KMS-11 (cell line): ENCODE data around the gene DLL4.

ENCODE experiments used
- H2AFZ ChIP-seq: fragments of 200-600 bp; sonication (generic); 2 replicates; pipeline ENCODE4 v1.6.1; 2016; ENCODE audit warnings: antibody characterized with exemption, mixed run types, low read depth
- H3K27ac ChIP-seq: fragments of 200-600 bp; sonication (generic); 2 replicates; pipeline ENCODE4 v1.6.1; 2016; ENCODE audit warnings: mild to moderate bottlenecking, mixed run types
- H3K27me3 ChIP-seq: fragments of 200-600 bp; sonication (generic); 2 replicates; pipeline ENCODE4 v1.6.1; 2017; ENCODE audit warnings: mild to moderate bottlenecking, low read depth, mixed run types, moderate library complexity; ENCODE audit not compliant: insufficient read depth
- H3K36me3 ChIP-seq: fragments of 200-600 bp; sonication (generic); 2 replicates; pipeline ENCODE4 v1.6.1; 2017; ENCODE audit warnings: mild to moderate bottlenecking, mixed run types; ENCODE audit not compliant: insufficient read depth
- H3K4me1 ChIP-seq: fragments of 200-600 bp; sonication (generic); 2 replicates; pipeline ENCODE4 v1.6.1; 2016; ENCODE audit warnings: mild to moderate bottlenecking, low read depth, mixed run types; ENCODE audit not compliant: poor library complexity, severe bottlenecking
- H3K4me2 ChIP-seq: fragments of 200-600 bp; sonication (generic); 2 replicates; pipeline ENCODE4 v1.7.0; 2016; ENCODE audit warnings: mild to moderate bottlenecking, mixed run types
- H3K4me3 ChIP-seq: fragments of 200-600 bp; sonication (generic); IDR thresholded peaks from 2 replicates; pipeline ENCODE4 v1.6.1; 2017; ENCODE audit warnings: low read depth, low read length, mixed read lengths; ENCODE audit not compliant: insufficient read depth
- H3K79me2 ChIP-seq: fragments of 200-600 bp; sonication (generic); 2 replicates; pipeline ENCODE4 v1.6.1; 2016; ENCODE audit warnings: low read depth, mixed run types; ENCODE audit not compliant: insufficient read depth
- H3K9ac ChIP-seq: fragments of 200-600 bp; sonication (generic); 2 replicates; pipeline ENCODE4 v1.6.1; 2016; ENCODE audit warnings: mild to moderate bottlenecking, mixed run types
- H4K20me1 ChIP-seq: fragments of 200-600 bp; sonication (generic); 2 replicates; pipeline ENCODE4 v1.6.1; 2016; ENCODE audit warnings: mild to moderate bottlenecking, mixed run types; ENCODE audit not compliant: insufficient read depth
- TF ChIP-seq, protein P1 (sequence below): fragments of 200-600 bp; sonication (generic); conservative IDR thresholded peaks from 2 replicates; pipeline ENCODE4 v1.6.1; 2017; ENCODE audit warnings: low read depth, mild to moderate bottlenecking, antibody characterized with exemption, low read length, moderate library complexity, mixed read lengths

The DLL4 gene

DNA sequence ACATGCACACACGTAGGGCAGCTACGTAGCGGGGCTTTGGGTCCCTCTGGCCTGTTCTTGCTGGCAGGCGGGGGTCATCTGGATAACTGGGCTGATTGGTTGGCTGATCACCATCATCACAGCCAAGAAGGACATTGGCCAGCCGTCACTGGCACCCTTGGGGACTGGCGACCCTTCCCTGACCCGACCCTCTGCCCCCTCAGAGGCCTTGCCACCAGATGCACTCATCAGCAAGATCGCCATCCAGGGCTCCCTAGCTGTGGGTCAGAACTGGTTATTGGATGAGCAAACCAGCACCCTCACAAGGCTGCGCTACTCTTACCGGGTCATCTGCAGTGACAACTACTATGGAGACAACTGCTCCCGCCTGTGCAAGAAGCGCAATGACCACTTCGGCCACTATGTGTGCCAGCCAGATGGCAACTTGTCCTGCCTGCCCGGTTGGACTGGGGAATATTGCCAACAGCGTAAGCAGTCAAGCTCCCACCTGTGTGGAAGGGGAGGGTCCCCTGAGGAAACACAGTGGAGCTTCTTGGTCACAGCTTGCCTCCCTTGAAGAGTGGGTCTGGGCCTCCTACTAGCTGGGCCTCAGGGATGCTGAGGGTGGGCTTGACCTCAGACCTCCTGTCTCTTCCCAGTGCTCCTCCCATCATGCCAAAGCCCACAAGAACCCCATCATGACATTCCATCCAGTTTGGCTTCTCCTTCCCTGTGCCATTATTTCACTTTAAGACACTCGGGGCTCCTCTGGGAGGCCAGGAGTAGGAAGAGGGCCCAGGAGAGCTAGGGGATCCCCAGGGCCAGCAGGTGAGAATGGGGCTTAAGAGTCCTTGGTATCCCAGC lies 2.4 kb downstream of the DLL4 start:
- H3K27me3 ChIP-seq: peaks cover 28% of the 10 kb centered on the region

DNA sequence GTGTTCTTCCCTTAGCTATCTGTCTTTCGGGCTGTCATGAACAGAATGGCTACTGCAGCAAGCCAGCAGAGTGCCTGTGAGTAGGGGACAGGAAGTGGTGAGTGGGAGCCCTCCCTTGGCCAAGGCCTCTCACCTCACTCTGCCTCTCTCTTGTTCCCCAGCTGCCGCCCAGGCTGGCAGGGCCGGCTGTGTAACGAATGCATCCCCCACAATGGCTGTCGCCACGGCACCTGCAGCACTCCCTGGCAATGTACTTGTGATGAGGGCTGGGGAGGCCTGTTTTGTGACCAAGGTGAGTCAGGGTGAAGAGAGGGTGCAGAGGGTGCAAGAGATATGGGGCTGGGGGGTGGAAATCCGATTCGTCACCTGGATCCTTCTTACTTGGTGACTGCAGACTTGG lies 3.0 kb downstream of the DLL4 start:
- H3K27me3 ChIP-seq: peaks cover 25% of the 10 kb centered on the region
- no peak overlapping the region for H3K9ac ChIP-seq
- no peak overlapping the region for H3K27ac ChIP-seq
- no peak overlapping the region for H3K4me3 ChIP-seq
- H2AFZ ChIP-seq: no peak overlapping the region
- no peaks in the 10 kb centered on the region for H4K20me1 ChIP-seq
- no peaks in the 10 kb centered on the region for H3K79me2 ChIP-seq
- H3K4me2 ChIP-seq: no peak overlapping the region
- H3K4me1 ChIP-seq: peaks cover 25% of the 10 kb centered on the region
- TF ChIP-seq, protein P1, sequence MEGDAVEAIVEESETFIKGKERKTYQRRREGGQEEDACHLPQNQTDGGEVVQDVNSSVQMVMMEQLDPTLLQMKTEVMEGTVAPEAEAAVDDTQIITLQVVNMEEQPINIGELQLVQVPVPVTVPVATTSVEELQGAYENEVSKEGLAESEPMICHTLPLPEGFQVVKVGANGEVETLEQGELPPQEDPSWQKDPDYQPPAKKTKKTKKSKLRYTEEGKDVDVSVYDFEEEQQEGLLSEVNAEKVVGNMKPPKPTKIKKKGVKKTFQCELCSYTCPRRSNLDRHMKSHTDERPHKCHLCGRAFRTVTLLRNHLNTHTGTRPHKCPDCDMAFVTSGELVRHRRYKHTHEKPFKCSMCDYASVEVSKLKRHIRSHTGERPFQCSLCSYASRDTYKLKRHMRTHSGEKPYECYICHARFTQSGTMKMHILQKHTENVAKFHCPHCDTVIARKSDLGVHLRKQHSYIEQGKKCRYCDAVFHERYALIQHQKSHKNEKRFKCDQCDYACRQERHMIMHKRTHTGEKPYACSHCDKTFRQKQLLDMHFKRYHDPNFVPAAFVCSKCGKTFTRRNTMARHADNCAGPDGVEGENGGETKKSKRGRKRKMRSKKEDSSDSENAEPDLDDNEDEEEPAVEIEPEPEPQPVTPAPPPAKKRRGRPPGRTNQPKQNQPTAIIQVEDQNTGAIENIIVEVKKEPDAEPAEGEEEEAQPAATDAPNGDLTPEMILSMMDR: no peak
- no peaks in the 10 kb centered on the region for H3K36me3 ChIP-seq

More for the DNA sequence above, 2.4 kb downstream of the DLL4 start:
- H3K79me2 ChIP-seq: no peaks in the 10 kb centered on the region
- no peaks in the 10 kb centered on the region for H3K36me3 ChIP-seq
- H4K20me1 ChIP-seq: no peaks in the 10 kb centered on the region
- H3K9ac ChIP-seq: no peak overlapping the region
- no peak overlapping the region for H3K4me3 ChIP-seq
- TF ChIP-seq, protein P1: no peak
- H2AFZ ChIP-seq: no peak overlapping the region
- H3K4me2 ChIP-seq: peak overlapping the region; percentile 94; the same call in 1 of the 2 replicates
- no peak overlapping the region for H3K27ac ChIP-seq
- peaks cover 25% of the 10 kb centered on the region for H3K4me1 ChIP-seq

DNA sequence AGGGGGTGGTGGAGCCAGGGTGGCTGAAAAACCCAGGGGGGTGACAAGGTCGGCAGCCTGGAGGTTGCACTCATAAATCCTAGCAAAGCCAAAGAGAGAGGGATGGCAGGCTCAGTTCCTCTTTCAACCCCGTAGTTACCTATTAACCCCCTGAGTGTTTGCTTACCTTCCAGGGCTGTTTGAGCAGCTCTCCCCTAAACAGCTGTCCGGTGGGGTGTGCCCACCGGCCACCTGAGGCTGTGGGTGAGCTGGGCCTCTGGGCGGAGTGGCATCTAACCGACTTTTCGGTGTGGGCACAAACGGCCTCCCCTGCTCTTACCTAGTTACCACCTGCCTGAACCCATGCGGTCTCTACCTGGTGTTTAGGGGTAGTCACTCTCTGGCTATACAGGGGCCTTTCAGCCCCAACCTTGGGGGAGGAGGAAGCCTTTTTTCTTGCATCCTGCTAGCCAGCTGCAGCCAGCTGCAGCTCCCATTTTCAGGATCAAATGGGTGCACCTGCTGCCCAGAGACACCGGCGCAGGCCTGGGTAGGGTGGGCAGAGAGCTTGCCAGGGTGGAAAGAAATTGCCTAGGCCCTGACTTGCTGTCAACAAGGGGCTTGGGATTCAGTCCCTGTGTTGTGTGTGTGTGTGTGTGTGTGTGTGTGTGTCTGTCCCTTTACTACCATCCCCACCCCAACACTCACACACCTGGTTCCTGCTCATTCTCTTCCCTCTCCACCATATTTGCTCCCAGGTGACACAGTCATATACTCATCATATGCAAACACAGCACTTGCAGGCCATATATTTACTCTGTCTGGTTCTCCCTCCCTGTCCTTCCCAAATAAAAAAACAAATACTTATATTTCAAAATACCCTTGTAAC lies 3.7 kb downstream of the DLL4 start:
- Histone ChIP-seq H3K4me1 (peaks cover 25% of the 10 kb centered on the region), H3K4me3 (no peak overlapping the region), H3K9ac (no peak overlapping the region), H2AFZ (no peak overlapping the region), H3K27me3 (peaks cover 23% of the 10 kb centered on the region), H3K4me2 (no peak overlapping the region), H3K36me3 (no peaks in the 10 kb centered on the region), H3K79me2 (no peaks in the 10 kb centered on the region), H4K20me1 (no peaks in the 10 kb centered on the region), H3K27ac (no peak overlapping the region)
- TF ChIP-seq, protein P1: no peak

DNA sequence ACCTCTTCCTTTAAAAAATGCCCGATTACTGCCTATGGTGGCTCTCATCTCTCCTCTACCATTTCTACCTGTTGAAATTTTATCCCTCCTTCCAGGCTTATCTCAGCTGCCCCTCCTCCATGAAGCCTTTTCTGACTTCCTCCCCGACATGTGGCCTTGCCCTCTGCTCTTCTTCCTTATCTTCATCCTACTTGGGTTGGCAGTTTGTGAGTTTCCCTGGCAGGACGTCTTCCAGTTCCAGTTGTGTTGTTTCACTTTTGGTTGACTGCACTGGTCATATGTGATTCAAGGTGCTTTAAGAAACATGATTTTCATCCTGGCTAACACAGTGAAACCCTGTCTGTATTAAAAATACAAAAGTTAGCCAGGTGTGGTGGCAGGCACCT lies 4.4 kb downstream of the DLL4 start:
- Histone ChIP-seq H3K4me1 (peaks cover 25% of the 10 kb centered on the region), H2AFZ (no peak overlapping the region), H3K27me3 (peaks cover 23% of the 10 kb centered on the region)

More for the DNA sequence above, 4.4 kb downstream of the DLL4 start:
- H3K36me3 ChIP-seq: no peaks in the 10 kb centered on the region
- H3K27ac ChIP-seq: no peak overlapping the region
- H3K79me2 ChIP-seq: no peaks in the 10 kb centered on the region
- H3K4me3 ChIP-seq: no peak overlapping the region
- TF ChIP-seq, protein P1: no peak
- H3K4me2 ChIP-seq: no peak overlapping the region
- no peak overlapping the region for H3K9ac ChIP-seq
- H4K20me1 ChIP-seq: no peaks in the 10 kb centered on the region
